ENCODE data around the gene ZNF423. TPM values are rescaled to one million over a fixed set of nuclear protein-coding genes. Genes with fewer than 3 reads are reported as not detected.

ZNF423 gene
- total RNA-seq, 1 donor from 2014 or later: 11.9 TPM

DNA sequence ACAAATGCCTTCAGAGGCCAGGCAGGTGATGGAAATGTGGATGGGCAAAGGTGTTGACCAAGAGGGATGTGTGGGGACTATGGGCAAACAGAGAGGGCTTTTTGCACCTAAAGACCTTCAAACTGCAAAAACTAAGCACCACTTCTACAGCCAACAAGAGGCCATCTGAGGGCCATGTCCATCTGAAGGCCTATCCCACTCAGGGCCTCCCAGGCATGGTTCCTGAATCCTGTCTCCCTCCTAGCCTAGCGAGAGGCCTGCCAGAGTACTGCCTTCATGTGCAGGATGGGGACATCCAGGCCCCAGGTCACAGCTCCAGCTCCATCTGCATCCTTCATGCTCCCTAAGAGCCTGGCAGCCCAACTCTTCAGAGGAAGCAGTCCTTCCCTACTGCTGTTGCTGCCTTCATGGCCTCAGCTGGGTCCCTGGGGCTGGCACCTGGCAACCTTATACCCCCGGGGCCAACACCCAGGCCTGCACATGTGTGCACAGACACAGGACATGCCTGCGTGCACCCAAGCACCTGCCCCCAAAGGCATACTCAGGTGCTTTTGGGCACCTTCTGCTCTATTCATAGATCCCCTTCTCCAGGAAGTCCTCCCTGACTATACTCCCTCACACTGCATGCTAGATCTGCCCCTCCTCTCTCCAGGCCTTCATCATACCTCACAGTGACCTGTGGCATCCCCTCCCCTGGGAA lies 387.2 kb downstream of the ZNF423 start:
- no peak for DNase-seq
- intact Hi-C loops (cut with DNase I): no loop called here
- no peaks in the 10 kb centered on the region for H3K4me1 ChIP-seq
- no peaks in the 10 kb centered on the region for H3K36me3 ChIP-seq
- peaks cover 9% of the 10 kb centered on the region for H3K27me3 ChIP-seq
- no peak overlapping the region for H3K27ac ChIP-seq
- H3K4me3 ChIP-seq: no peak overlapping the region
- H3K9me3 ChIP-seq: no peaks in the 10 kb centered on the region
- TF ChIP-seq, protein P1, sequence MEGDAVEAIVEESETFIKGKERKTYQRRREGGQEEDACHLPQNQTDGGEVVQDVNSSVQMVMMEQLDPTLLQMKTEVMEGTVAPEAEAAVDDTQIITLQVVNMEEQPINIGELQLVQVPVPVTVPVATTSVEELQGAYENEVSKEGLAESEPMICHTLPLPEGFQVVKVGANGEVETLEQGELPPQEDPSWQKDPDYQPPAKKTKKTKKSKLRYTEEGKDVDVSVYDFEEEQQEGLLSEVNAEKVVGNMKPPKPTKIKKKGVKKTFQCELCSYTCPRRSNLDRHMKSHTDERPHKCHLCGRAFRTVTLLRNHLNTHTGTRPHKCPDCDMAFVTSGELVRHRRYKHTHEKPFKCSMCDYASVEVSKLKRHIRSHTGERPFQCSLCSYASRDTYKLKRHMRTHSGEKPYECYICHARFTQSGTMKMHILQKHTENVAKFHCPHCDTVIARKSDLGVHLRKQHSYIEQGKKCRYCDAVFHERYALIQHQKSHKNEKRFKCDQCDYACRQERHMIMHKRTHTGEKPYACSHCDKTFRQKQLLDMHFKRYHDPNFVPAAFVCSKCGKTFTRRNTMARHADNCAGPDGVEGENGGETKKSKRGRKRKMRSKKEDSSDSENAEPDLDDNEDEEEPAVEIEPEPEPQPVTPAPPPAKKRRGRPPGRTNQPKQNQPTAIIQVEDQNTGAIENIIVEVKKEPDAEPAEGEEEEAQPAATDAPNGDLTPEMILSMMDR (IDR thresholded peaks at IDR 0.05): no peak
- no peak for ATAC-seq

DNA sequence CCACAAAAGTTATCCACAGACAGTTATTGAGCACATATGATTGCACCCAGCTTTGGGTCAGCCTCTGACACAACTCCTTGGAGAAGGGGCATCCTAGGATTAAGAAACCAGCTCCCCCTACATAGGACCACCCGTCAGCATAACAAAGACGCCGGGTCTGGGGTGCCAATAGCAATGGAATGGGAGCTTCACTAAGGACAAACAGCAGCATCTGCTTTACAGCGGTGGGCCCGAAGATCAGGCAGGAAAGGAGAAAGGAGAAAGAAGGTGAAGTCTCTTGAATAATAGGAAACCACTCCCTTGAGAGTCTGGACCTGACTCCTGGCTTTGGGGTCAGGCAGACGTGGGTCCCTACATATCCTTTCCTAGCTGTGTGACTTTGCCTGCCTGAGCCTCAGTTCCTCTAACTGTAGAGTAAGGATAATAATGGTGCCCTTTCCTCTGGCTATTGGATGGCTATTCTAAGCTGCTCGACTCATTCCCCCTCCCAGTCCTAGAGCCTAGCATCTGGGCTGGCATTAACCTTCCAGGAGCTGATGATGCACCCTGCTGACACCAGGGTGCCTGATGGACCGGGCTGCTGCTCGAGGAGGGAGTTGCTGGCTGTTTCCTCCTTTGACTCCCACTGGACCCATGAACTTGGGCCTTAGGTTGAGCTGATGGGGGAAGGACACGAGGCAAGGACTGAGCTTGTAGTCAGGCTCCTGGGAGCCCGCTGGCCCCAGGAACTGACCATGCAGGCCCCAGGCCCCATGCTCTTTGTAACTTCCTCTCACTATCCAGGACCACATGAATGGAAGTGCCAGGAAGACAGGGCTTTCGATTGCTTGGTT lies 388.2 kb downstream of the ZNF423 start:
- intact Hi-C loops (cut with DNase I): no loop called here
- no peaks in the 10 kb centered on the region for H3K36me3 ChIP-seq
- TF ChIP-seq, protein P1 (IDR thresholded peaks at IDR 0.05): no peak
- no peaks in the 10 kb centered on the region for H3K9me3 ChIP-seq
- ATAC-seq: no peak
- no peak for DNase-seq
- peaks cover 18% of the 10 kb centered on the region for H3K27me3 ChIP-seq
- no peak overlapping the region for H3K27ac ChIP-seq
- no peak overlapping the region for H3K4me3 ChIP-seq
- H3K4me1 ChIP-seq: no peaks in the 10 kb centered on the region

DNA sequence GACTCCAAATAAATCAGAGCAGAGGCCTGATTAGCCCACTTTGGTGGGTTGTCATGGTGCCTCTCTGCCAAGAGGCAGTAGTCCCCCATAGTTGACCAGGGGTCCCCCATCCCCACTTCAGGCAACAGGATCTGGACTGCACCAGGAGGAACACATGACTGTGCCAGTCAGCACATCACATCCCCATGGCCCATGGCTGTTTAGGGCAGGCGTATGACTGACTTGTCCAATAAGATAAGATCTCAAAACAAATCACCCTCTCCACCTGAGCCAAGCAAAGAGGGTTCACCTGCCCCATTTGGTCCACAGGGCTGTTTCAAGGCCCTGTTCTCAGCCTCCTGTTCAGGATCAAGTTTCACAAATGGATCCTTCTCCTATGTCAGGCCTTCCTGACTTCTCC lies 389.0 kb downstream of the ZNF423 start:
- H3K9me3 ChIP-seq: no peaks in the 10 kb centered on the region
- H3K4me1 ChIP-seq: no peaks in the 10 kb centered on the region
- H3K36me3 ChIP-seq: no peaks in the 10 kb centered on the region
- no peak overlapping the region for H3K27ac ChIP-seq
- H3K4me3 ChIP-seq: no peak overlapping the region
- intact Hi-C loops (cut with DNase I): no loop called here
- ATAC-seq (no peak), DNase-seq (no peak)
- peaks cover 19% of the 10 kb centered on the region for H3K27me3 ChIP-seq
- TF ChIP-seq, protein P1 (IDR thresholded peaks at IDR 0.05): no peak

DNA sequence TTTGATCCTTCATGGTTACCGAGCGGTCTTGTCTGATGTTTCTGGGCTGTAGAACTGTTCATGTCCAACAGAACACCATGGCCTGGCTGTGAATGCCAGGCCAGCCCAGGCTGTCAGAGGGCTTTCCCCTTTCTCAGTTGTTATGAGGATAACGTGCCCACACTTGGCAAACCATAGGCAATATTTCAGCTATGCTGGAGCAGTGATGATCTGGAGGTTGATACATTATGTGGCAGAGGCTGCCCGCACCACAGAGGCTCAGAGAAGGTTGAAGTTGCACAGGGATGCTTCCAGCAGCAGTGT lies 389.4 kb downstream of the ZNF423 start:
- DNase-seq (no peak), ATAC-seq (no peak)
- Histone ChIP-seq H3K9me3 (no peaks in the 10 kb centered on the region), H3K4me1 (no peaks in the 10 kb centered on the region), H3K27me3 (peaks cover 19% of the 10 kb centered on the region), H3K36me3 (no peaks in the 10 kb centered on the region), H3K27ac (no peak overlapping the region), H3K4me3 (no peak overlapping the region)
- intact Hi-C loops (cut with DNase I): no loop called here
- TF ChIP-seq, protein P1 (IDR thresholded peaks at IDR 0.05): no peak

DNA sequence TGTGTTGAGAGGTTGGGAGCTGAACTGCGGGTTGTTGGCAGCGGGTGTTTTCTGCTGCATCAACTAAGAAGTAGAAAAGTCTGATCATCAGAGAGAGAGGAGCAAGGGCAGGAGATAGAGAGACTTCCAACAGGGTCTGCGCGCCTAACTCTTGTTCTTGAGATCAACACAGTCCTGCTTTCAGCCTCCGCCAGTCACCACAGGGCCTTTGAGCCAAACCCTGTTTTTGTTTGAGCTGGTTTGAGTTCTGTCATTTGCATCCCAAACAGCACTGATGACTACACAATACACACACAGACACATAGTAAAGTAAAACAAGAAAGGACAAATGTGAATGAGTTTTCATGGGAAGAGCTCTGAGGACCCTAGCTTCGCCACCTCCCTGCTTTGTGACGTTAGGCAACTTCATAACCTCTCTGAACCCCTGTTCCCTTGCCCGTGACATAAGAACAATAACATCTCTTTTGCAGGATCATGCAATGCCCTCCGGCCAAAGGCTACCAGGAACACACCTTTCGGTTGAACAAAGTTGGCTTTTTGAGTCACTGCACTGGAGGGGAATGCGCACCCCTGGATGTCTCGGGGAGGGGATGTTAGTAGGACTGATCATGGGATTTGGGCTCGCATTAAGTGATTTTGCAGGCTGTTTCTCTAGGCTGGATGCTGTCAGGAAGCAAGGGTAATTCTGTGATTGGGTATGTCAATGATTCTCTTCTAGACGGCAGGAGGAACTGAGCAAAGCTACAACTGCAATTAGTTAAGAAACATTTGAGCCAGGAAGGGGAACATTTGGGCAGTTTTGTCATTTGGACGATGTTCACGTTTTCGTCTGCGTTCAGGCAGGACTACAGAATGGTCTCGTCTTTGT lies 390.0 kb downstream of the ZNF423 start:
- TF ChIP-seq, protein P1 (IDR thresholded peaks at IDR 0.05): no peak
- Histone ChIP-seq H3K27me3 (peaks cover 19% of the 10 kb centered on the region), H3K4me3 (no peak overlapping the region), H3K36me3 (no peaks in the 10 kb centered on the region), H3K9me3 (no peaks in the 10 kb centered on the region), H3K4me1 (no peaks in the 10 kb centered on the region), H3K27ac (no peak overlapping the region)
- intact Hi-C loops (cut with DNase I): no loop called here
- no peak for ATAC-seq
- DNase-seq: no peak
